H9 (cell line): Measurements from ENCODE around the gene ITGA11. TPM values are rescaled to one million over a fixed set of nuclear protein-coding genes. Genes with fewer than 3 reads are reported as not detected.

ENCODE experiments used
- DNase-seq: peaks from one replicate; pipeline ENCODE4 v3.0.0-alpha.2; 2017
- H2AFZ ChIP-seq: one replicate; pipeline ENCODE4 v1.6.1; 2013; ENCODE audit warnings: mild to moderate bottlenecking, low read length, control low read depth, moderate library complexity
- H2AK5ac ChIP-seq: 2 replicates; pipeline ENCODE4 v1.6.1; 2013; ENCODE audit warnings: low read length, control low read depth, mixed read lengths; ENCODE audit not compliant: insufficient read length
- H2BK120ac ChIP-seq: one replicate; pipeline ENCODE4 v1.6.1; 2013; ENCODE audit warnings: low read depth, mild to moderate bottlenecking, low read length, control low read depth, inconsistent platforms; ENCODE audit not compliant: poor library complexity, severe bottlenecking
- H2BK12ac ChIP-seq: 2 replicates; pipeline ENCODE4 v1.6.1; 2013; ENCODE audit warnings: low read length, control low read depth, mixed read lengths, low read depth; ENCODE audit not compliant: insufficient read length
- H2BK15ac ChIP-seq: 2 replicates; pipeline ENCODE4 v1.6.1; 2013; ENCODE audit warnings: low read depth, low read length, control low read depth
- H2BK20ac ChIP-seq: one replicate; pipeline ENCODE4 v1.6.1; 2013; ENCODE audit warnings: low read depth, mild to moderate bottlenecking, low read length, control low read depth, inconsistent platforms; ENCODE audit not compliant: poor library complexity, severe bottlenecking
- H2BK5ac ChIP-seq: 2 replicates; pipeline ENCODE4 v1.6.1; 2013; ENCODE audit warnings: low read length, control low read depth, mixed read lengths; ENCODE audit not compliant: insufficient read length
- H3K14ac ChIP-seq: 2 replicates; pipeline ENCODE4 v1.6.1; 2013; ENCODE audit warnings: low read length, control low read depth; ENCODE audit not compliant: insufficient read depth
- H3K18ac ChIP-seq: 2 replicates; pipeline ENCODE4 v1.6.1; 2013; ENCODE audit warnings: low read depth, mild to moderate bottlenecking, mixed read lengths, low read length, control low read depth; ENCODE audit not compliant: insufficient read length
- H3K23ac ChIP-seq: 2 replicates; pipeline ENCODE4 v1.6.1; 2013; ENCODE audit warnings: low read length, control low read depth, mixed read lengths, low read depth; ENCODE audit not compliant: insufficient read length
- H3K23me2 ChIP-seq: 2 replicates; pipeline ENCODE4 v1.6.1; 2013; ENCODE audit warnings: low read depth, mild to moderate bottlenecking, mixed read lengths, low read length, control low read depth; ENCODE audit not compliant: insufficient read length, poor library complexity, severe bottlenecking
- H3K27ac ChIP-seq: 2 replicates; pipeline ENCODE4 v1.5.1; 2013; ENCODE audit warnings: low read length, control low read depth, mixed read lengths, low read depth; ENCODE audit not compliant: insufficient read length
- H3K27me3 ChIP-seq: 2 replicates; pipeline ENCODE4 v1.6.1; 2013; ENCODE audit warnings: low read length, control low read depth, inconsistent platforms; ENCODE audit not compliant: insufficient read depth
- H3K4ac ChIP-seq: 2 replicates; pipeline ENCODE4 v1.6.1; 2013; ENCODE audit warnings: low read depth, mild to moderate bottlenecking, control low read depth, inconsistent platforms, low read length, moderate library complexity
- H3K4me1 ChIP-seq: 2 replicates; pipeline ENCODE4 v1.6.1; 2013; ENCODE audit warnings: low read length, control low read depth, inconsistent platforms; ENCODE audit not compliant: insufficient read depth
- H3K4me2 ChIP-seq: 2 replicates; pipeline ENCODE4 v1.6.1; 2013; ENCODE audit warnings: low read length, control low read depth, mixed read lengths; ENCODE audit not compliant: insufficient read length, insufficient read depth
- H3K56ac ChIP-seq: 2 replicates; pipeline ENCODE4 v1.6.1; 2013; ENCODE audit warnings: low read depth, mild to moderate bottlenecking, mixed read lengths, low read length, control low read depth; ENCODE audit not compliant: insufficient read length
- H3K79me1 ChIP-seq: 2 replicates; pipeline ENCODE4 v1.6.1; 2013; ENCODE audit warnings: low read depth, mild to moderate bottlenecking, moderate library complexity, low read length, control low read depth, inconsistent platforms; ENCODE audit not compliant: insufficient read depth, poor library complexity, severe bottlenecking
- H3K79me2 ChIP-seq: 2 replicates; pipeline ENCODE4 v1.6.1; 2013; ENCODE audit warnings: low read length, control low read depth, inconsistent platforms; ENCODE audit not compliant: insufficient read depth
- H3K9ac ChIP-seq: 2 replicates; pipeline ENCODE4 v1.6.1; 2013; ENCODE audit warnings: low read length, control low read depth, mixed read lengths; ENCODE audit not compliant: insufficient read length; ENCODE audit errors: extremely low read depth
- H3K9me3 ChIP-seq: one replicate; pipeline ENCODE4 v1.6.1; 2013; ENCODE audit warnings: low read depth, low read length, inconsistent platforms; ENCODE audit not compliant: control insufficient read depth
- H3T11ph ChIP-seq: one replicate; pipeline ENCODE4 v1.6.1; 2013; ENCODE audit warnings: mild to moderate bottlenecking, low read length, control low read depth, inconsistent platforms
- H4K20me1 ChIP-seq: one replicate; pipeline ENCODE4 v1.6.1; 2013; ENCODE audit not compliant: control insufficient read depth, insufficient read length, insufficient read depth
- H4K5ac ChIP-seq: 2 replicates; pipeline ENCODE4 v1.6.1; 2013; ENCODE audit warnings: low read depth, mild to moderate bottlenecking, mixed read lengths, low read length, control low read depth; ENCODE audit not compliant: insufficient read length
- H4K8ac ChIP-seq: replicated peaks from 2 replicates; pipeline ENCODE4 v1.6.1; 2013; ENCODE audit warnings: low read length, control low read depth, mixed read lengths, low read depth; ENCODE audit not compliant: insufficient read length
- H4K91ac ChIP-seq: 2 replicates; pipeline ENCODE4 v1.6.1; 2013; ENCODE audit warnings: low read depth, mild to moderate bottlenecking, moderate library complexity, mixed read lengths, low read length, control low read depth; ENCODE audit not compliant: insufficient read length
- H3K27ac Mint-ChIP-seq, 3 experiments: 2 replicates in 2 of 3; 3 replicates in 1 of 3; pipeline ENCODE4 v1.8.0; 2020 to 2021; ENCODE audit warnings: mixed read lengths in 3 of 3, mild to moderate bottlenecking in 1 of 3, moderate library complexity in 1 of 3
- H3K27me3 Mint-ChIP-seq: 2 replicates; pipeline ENCODE4 v1.8.0; 2021; ENCODE audit warnings: low read depth, mild to moderate bottlenecking, moderate library complexity, mixed read lengths
- H3K36me3 Mint-ChIP-seq, 3 experiments: 2 replicates in 2 of 3; 3 replicates in 1 of 3; pipeline ENCODE4 v1.8.0; 2020 to 2021; ENCODE audit warnings: low read depth in 3 of 3, mixed read lengths in 3 of 3; ENCODE audit not compliant: insufficient read depth in 1 of 3
- H3K4me1 Mint-ChIP-seq, 2 experiments: 2 replicates each; pipeline ENCODE4 v1.8.0; 2020; ENCODE audit warnings: mixed read lengths in 2 of 2
- H3K4me3 Mint-ChIP-seq, 2 experiments: 2 replicates in 1 of 2; 3 replicates in 1 of 2; pipeline ENCODE4 v1.8.0; 2020 to 2021; ENCODE audit warnings: mild to moderate bottlenecking in 2 of 2, mixed read lengths in 2 of 2, moderate library complexity in 1 of 2
- H3K9me3 Mint-ChIP-seq, 2 experiments: 2 replicates in 1 of 2; 3 replicates in 1 of 2; pipeline ENCODE4 v1.8.0; 2020; ENCODE audit warnings: mild to moderate bottlenecking in 2 of 2, mixed read lengths in 2 of 2, moderate library complexity in 1 of 2
- CTCF ChIP-seq: fragments of 200-600 bp; sonication (generic); conservative IDR thresholded peaks from 3 replicates; pipeline ENCODE4 v1.8.0; 2021; ENCODE audit warnings: antibody characterized with exemption, mild to moderate bottlenecking
- WGBS: extraction: QIAGEN DNeasy Blood & Tissue Kit; methylation state at CpG from one replicate; pipeline ENCODE4 v1.1.7; 2013; ENCODE audit warnings: missing lambda C conversion rate, low lambda C conversion rate, mixed read lengths; ENCODE audit not compliant: insufficient read length; ENCODE audit errors: extremely low coverage; 5-methylcytosine and 5-hydroxymethylcytosine counted together
- total RNA-seq: library from RNA; stranded (reverse); gene quantifications from 2 replicates; pipeline ENCODE4 v1.2.1, GENCODE V29; 2021

Gene ITGA11
- total RNA-seq, 1 experiment from 2014 or later, result 0.07 TPM

GRCh38 chr15:68418611-68419161 lies 13.3 kb downstream of the ITGA11 start:
- Histone ChIP-seq H4K8ac (no peak overlapping the region), H3T11ph (no peak overlapping the region), H3K4me2 (no peak overlapping the region), H3K79me1 (no peaks in the 10 kb centered on the region), H3K9ac (no peak overlapping the region), H2BK20ac (no peak overlapping the region), H3K18ac (no peak overlapping the region), H3K56ac (no peak overlapping the region), H4K91ac (no peak overlapping the region), H2AK5ac (no peak overlapping the region), H2BK5ac (no peak overlapping the region), H3K23me2 (no peaks in the 10 kb centered on the region), H3K27me3 (no peaks in the 10 kb centered on the region), H3K9me3 (no peaks in the 10 kb centered on the region), H2BK120ac (no peak overlapping the region), H3K14ac (no peak overlapping the region; the same call in 1 of the 2 replicates), H4K20me1 (no peaks in the 10 kb centered on the region), H2AFZ (no peak overlapping the region), H3K27ac (no peak overlapping the region), H3K79me2 (no peaks in the 10 kb centered on the region), H4K5ac (no peak overlapping the region), H3K23ac (no peak overlapping the region), H3K4ac (no peak overlapping the region), H2BK15ac (no peak overlapping the region), H2BK12ac (no peak overlapping the region), H3K4me1 (peaks cover 5% of the 10 kb centered on the region; the same call in 1 of the 2 replicates)
- Mint-ChIP-seq H3K4me3 (no peak overlapping the region), H3K4me1 (peaks cover 16 to 32% of the 10 kb centered on the region in 2 experiments), H3K36me3 (no peaks in the 10 kb centered on the region), H3K9me3 (no peaks in the 10 kb centered on the region), H3K27ac (peak overlapping the region in 1 of 3 experiments; percentile 19; a peak in 1 of 7 replicates), H3K27me3 (peaks cover 30% of the 10 kb centered on the region)
- DNase-seq, result no peak
- no peak for TF ChIP-seq CTCF
- WGBS, result no CpG with 5 or more reads among the region's 6 CpGs
